NCI-H1417 treated with DMSO at 0.1 percent for 48 hours (cell line): ENCODE measurements around the gene SESN3.
"Not testable (repeated sequence)": the region's sequence is repeated elsewhere in the genome, so short reads cannot be mapped to it uniquely, and the experiment has no call there.

ENCODE experiments used
- DNase-seq: peaks from one replicate; lab custom pipeline; 2025; lab: John Stamatoyannopoulos, UW

SESN3 gene

DNA sequence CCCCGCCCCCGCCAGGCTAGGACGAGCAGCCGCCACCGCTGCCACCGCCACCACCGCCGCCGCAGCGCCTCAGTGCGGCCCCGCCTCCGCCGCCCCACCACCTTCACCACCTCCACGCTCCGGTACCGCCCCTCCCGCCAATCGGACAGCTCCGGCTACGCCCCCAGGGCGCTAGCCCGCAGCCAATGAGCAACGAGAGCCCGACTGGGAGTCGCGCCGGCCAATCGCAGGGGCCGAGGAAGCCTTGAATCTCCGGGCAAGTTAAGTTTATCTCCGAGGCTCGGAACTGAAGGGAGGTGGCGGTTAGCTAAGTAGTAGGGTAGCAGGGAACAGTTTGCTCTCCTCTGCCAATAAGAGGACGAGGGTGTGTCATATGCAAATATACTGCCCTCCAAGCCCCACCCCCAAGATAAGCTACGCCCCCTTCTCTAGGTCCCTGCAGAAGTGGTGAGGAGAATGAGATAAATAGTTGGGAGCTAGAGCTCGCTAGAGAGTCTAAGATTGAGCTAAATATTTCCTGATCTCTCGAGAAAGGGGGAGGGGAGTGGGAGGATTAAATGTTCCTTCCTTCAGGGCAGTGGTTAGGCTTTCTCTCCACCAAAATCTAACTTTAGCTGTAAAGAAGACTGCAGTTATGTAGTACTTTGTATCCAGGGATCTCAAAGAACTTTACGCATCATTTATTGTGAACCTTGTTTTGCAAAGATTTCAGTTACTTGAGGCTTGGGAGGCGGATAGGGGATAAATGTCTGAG lies at the start of gene SESN3:
Gene SESN3, minus strand, starts transcription at position 76 of the 754 bp plus-strand sequence. CDS start 342 bp downstream, outside the sequence.
- peak; percentile 100 for DNase-seq

DNA sequence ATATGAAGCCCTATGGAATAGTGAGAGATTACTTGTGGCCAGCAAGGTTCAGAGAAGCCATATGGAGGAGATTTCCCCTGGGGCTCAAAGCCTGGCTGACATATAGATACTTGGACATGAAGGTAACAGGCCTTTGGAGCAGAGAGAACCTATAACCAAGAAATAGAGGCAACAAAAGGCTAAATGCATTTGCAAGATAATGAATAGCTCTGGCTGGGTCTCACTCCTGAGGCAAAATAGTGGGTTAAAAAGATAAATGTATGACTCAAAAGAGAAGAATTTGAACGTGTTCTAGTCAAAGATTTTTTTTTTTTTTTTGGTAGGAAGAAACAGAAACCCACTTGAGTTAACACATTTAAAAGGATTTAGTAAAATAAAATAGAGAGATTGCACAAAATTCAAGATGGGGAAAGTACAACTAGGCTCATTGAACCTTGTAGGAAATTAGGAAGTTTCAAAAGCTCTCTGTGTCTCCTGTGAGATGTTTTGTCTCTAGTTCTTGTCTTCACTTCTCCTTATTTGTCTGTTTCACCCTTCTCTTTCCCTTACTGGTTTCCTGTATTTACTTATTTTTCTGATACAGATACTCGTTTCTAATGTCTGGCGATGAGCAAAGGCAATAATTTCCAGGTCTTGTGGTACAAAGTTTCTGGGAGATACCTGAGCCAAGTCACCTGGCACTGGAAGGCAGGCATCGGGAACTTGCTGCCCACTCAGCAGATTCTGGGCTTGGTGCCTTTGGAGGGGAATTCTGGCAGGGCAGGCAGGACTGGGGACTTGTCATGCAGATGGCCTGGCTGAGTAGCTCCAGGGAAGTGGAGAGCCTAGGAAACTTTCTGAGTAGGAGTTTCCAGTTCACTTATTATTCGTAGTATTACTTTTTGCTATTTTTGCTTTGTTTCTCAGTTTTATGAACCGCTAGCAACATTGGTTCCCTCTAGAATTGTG lies 49.2 kb upstream of the SESN3 start:
- DNase-seq = no peak

GRCh38 chr11:95277868-95278267 lies 46.9 kb upstream of the SESN3 start:
- no peak for DNase-seq

GRCh38 chr11:95276139-95276538 lies 45.1 kb upstream of the SESN3 start:
- no peak for DNase-seq

DNA sequence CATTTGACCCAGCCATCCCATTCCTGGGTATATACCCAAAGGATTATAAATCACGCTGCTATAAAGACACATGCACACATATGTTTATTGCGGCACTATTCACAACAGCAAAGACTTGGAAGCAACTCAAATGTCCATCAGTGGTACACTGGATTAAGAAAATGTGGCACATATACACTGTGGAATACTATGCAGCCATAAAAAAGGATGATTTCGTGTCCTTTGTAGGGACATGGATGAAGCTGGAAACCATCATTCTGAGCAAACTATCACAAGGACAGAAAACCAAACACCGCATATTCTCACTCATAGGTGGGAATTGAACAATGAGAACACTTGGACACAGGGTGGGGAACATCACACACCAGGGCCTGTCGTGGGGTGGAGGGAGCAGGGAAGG lies 42.6 kb upstream of the SESN3 start:
- not testable (repeated sequence) for DNase-seq

DNA sequence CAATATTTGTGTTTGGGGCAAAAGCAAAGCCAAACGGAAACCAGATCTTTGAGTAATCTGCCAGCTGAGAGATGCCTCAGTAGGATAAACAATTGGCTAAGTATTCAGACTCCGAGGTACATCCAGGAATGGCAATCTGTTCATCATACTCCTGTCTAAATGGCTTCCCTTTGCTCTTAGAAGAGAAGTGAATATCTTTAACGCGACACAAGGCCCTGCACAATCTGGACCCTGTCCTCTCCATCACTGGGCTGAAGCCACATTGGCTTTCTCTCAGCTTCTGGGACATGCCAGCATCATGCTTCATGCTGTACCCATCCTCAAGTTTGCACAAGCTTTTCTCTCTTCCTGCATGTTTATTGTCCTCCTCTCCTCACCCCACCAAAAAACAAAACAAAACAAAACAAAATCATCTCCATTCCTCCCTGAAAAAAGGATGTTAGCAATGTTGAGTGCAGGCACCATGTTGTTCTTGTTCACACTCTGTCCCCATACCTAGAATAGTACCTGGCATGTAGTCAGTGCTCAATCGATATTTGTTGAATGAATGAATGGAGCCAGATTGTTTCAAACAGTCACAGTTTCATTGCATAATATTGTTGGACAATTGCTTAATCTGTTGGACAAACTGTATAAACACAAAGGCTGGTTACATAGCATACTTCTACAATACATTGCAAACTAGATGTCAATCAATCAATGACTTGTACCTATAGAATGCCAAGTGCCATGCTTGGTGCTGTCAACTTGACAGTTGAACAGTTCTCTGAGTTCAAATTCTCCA lies 38.2 kb upstream of the SESN3 start:
- DNase-seq = no peak

DNA sequence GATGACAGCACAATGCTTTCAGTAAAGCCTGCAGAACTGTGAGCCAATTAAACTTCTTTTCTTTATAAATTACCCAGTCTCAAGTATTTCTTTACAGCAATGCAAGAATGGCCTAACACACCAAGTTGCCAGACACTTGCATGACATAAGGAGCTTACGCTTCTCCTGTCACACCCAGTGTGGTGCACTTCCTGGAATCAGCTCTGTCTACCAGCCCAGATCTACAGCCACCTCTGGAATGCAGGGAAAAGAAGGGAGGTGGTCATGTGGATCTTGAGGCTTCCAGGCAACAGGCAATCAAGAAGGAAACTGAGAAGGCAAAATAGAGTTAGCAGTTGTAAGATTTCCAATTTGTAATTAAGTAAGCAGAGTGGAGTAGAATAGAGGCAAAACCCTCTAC lies 37.4 kb upstream of the SESN3 start:
- no peak for DNase-seq

DNA sequence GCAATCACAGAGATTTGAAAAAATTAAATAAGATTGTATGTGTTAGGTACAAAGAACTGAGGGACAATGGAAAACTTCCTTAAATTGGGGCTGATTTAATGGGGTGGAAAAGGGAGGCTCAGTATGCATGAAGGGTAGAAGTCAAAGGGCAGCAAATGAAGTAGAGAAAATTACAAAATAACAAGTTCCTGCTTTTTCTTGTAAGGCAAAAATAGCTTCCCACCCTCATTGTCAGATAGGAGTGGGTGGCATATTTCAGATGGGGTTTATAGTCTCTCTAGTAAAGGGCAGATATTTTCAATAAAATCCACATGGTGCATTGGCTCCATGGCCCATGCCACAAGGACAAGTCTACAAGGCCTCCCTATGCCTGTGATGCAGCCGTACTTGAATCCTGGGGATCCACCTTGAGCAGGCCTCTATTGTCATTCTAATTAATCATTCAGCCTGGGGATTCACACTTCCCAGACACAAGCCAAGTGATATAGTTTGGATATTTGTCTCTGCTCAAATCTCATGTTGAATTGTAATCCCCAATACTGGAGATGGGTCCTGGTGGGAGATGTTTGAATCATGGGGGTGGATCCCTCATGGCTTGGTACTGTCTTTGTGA lies 36.7 kb upstream of the SESN3 start:
- no peak for DNase-seq

DNA sequence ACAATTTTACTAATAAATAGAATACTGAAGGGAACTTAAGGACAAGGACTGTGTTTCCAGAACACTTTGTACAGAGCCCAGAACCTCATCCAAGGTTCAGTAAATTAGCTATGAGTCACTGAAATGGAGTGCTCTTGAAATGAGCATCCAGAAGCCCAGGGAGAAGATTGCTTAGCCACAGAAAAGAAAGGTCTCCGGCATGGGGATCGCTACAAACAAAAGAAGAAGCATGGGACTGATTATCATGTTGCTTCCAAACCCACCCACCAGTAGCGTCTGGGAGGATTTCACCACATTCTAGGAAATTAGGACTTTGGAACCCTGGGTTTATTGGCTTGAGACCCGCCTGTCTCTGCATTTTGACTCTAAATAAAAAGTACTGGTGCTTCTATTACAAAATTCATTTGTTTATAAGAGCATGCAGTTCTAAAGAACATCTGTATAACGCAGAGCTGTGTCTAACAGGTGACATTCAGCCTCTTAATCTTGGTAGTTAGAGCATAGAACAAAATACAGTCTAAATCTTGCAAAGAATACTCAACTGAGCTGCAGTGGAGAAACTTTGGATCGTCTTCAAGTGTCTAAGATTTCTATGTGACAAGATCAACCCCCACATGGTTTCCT lies 35.9 kb upstream of the SESN3 start:
- DNase-seq = no peak

GRCh38 chr11:95264881-95265280 lies 33.9 kb upstream of the SESN3 start:
- DNase-seq = no peak

GRCh38 chr11:95262994-95263765 lies 32.2 kb upstream of the SESN3 start:
- no peak for DNase-seq

DNA sequence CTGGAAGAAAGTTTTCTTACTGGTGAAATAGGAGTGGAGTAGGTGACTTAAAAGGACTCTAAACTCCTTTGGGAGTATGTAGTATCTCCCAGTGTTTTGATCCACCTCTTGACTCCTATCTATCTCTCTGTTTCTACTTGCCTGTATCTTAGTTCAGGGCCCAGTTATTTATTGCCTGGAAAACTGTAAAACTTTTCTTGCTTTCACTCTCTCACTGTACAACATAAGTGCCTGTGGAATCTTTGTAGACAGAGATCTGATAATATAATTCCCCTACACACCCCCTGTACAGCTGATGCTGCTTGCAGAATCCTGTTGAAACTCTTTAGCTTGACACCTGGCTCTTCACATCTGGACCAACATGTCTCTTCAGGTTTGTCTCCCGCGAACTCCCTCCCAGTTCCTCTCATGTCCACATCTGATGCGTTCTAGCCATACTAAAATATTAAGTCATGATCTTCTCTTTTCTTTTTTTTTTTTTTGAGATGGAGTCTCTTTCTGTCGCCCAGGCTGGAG lies 26.5 kb upstream of the SESN3 start:
- no peak for DNase-seq

GRCh38 chr11:95256321-95256779 lies 25.3 kb upstream of the SESN3 start:
- no peak for DNase-seq

GRCh38 chr11:95255251-95256145 lies 24.5 kb upstream of the SESN3 start:
- no peak for DNase-seq

GRCh38 chr11:95254716-95255115 lies 23.7 kb upstream of the SESN3 start:
- DNase-seq = no peak

- DNase-seq = peak; percentile 84
Measured at GRCh38 chr11:95254131-95254704, 23.2 kb upstream of the SESN3 start.

DNA sequence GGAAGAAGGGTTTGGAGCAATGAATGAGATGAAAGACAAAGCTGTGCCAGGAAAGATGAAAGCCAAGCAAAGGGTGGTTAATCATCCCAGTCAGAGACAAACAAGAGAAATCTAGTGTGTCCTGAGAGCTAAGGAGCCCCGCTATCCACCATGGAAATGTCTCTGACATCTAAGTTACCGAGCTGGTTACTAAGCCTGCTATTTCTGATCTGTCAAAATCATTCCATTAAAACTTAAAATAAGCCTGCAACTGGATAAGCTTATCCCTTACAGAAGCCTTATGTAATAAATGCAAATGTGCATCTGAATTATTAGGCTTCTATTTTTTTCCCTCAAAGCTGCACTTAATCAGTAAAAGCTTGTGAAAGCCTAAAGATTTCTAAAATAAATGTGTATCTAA lies 22.1 kb upstream of the SESN3 start:
- no peak for DNase-seq

- no peak for DNase-seq
Measured at GRCh38 chr11:95252586-95252985, 21.6 kb upstream of the SESN3 start.

DNA sequence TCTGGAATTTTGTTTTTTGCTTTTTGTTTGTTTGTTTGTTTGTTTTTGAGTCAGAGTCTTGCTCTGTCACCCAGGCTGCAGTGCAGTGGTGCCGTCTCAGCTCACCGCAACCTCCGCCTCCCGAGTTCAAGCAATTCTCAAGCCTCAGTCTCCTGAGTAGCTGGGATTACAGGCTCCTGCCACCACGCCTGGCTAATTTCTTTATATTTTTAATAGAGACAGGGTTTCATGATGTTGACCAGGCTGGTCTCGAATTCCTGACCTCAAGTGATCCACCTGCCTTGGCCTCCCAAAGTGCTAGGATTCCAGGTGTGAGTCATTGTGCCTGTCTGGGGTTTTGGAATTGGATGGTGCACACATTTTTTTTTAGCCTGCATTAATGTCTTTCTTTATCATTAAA lies 20.9 kb upstream of the SESN3 start:
- DNase-seq = not testable (repeated sequence)
